ENCODE results near the gene JAKMIP3.

JAKMIP3 gene

GRCh38 chr10:132113766-132114365 is 48.1 kb downstream of the JAKMIP3 start:
- no peak overlapping the region for H2AFZ ChIP-seq (ENCODE audit: low read depth, low read length)
- no peak overlapping the region for H2BK12ac ChIP-seq (ENCODE audit: low read length in 2 of 2)
- H3K27me3 ChIP-seq (ENCODE audit: control insufficient read depth in 1 of 2, insufficient read depth in 1 of 2, low read length in 2 of 2): peaks cover 3 to 21% of the 10 kb centered on the region in 2 experiments
- no peak overlapping the region for H3K18ac ChIP-seq (ENCODE audit: low read depth in 1 of 2, low read length in 2 of 2)
- H3K27ac ChIP-seq (ENCODE audit: low read length, poor library complexity, severe bottlenecking): no peak overlapping the region
- no peaks in the 10 kb centered on the region for H3K9me3 ChIP-seq (ENCODE audit: control insufficient read depth, low read length)
- no peak overlapping the region for H3K23ac ChIP-seq (ENCODE audit: low read length in 2 of 2)
- 91% methylated on average over 13 of the region's 14 CpGs for WGBS
- no peak overlapping the region for H3K4me2 ChIP-seq (ENCODE audit: low read length, poor library complexity, severe bottlenecking)
- no peak overlapping the region for H4K91ac ChIP-seq (ENCODE audit: low read length)
- H3K36me3 ChIP-seq (ENCODE audit: control insufficient read depth in 1 of 2, insufficient read depth in 2 of 2, low read depth in 1 of 2, low read length in 2 of 2): no peaks in the 10 kb centered on the region
- H3K14ac ChIP-seq (ENCODE audit: low read length in 2 of 2): no peak overlapping the region
- H2BK15ac ChIP-seq (ENCODE audit: low read depth, poor library complexity, severe bottlenecking): no peak overlapping the region
- no peak overlapping the region for H2BK5ac ChIP-seq (ENCODE audit: low read depth, low read length, poor library complexity, severe bottlenecking)
- no peak overlapping the region for H2AK5ac ChIP-seq (ENCODE audit: low read length, severe bottlenecking)
- no peak overlapping the region for H3K9ac ChIP-seq (ENCODE audit: low read length)
- peaks cover 3% of the 10 kb centered on the region for H3K4me1 ChIP-seq (ENCODE audit: control insufficient read depth, insufficient read depth, low read depth, low read length)
- no peak for DNase-seq
- H3K79me1 ChIP-seq (replicated peaks; ENCODE audit: low read length, poor library complexity, severe bottlenecking): no peaks in the 10 kb centered on the region
- no peak overlapping the region for H3K4me3 ChIP-seq (ENCODE audit: insufficient read depth in 1 of 2, low read depth in 1 of 2, low read length in 2 of 2)
- no peak overlapping the region for H2BK120ac ChIP-seq (ENCODE audit: low read depth, low read length)
- H3K4ac ChIP-seq (ENCODE audit: low read depth in 1 of 2, low read length in 2 of 2): no peak overlapping the region
- no peak overlapping the region for H4K8ac ChIP-seq (ENCODE audit: low read length)

GRCh38 chr10:132114953-132115520 is 49.3 kb downstream of the JAKMIP3 start:
- H4K8ac ChIP-seq (ENCODE audit: low read length): no peak overlapping the region
- no peak overlapping the region for H3K4me2 ChIP-seq (ENCODE audit: low read length, poor library complexity, severe bottlenecking)
- no peak overlapping the region for H2AK5ac ChIP-seq (ENCODE audit: low read length, severe bottlenecking)
- no peak overlapping the region for H3K14ac ChIP-seq (ENCODE audit: low read length in 2 of 2)
- H3K4me1 ChIP-seq (ENCODE audit: control insufficient read depth, insufficient read depth, low read depth, low read length): peaks cover 3% of the 10 kb centered on the region
- no peak overlapping the region for H2BK15ac ChIP-seq (ENCODE audit: low read depth, poor library complexity, severe bottlenecking)
- H3K79me1 ChIP-seq (replicated peaks; ENCODE audit: low read length, poor library complexity, severe bottlenecking): no peaks in the 10 kb centered on the region
- H3K4me3 ChIP-seq (ENCODE audit: insufficient read depth in 1 of 2, low read depth in 1 of 2, low read length in 2 of 2): no peak overlapping the region
- no peak overlapping the region for H3K9ac ChIP-seq (ENCODE audit: low read length)
- H2BK5ac ChIP-seq (ENCODE audit: low read depth, low read length, poor library complexity, severe bottlenecking): no peak overlapping the region
- H2BK120ac ChIP-seq (ENCODE audit: low read depth, low read length): no peak overlapping the region
- no peaks in the 10 kb centered on the region for H3K9me3 ChIP-seq (ENCODE audit: control insufficient read depth, low read length)
- no peak overlapping the region for H3K23ac ChIP-seq (ENCODE audit: low read length in 2 of 2)
- no peak overlapping the region for H4K91ac ChIP-seq (ENCODE audit: low read length)
- H3K27me3 ChIP-seq (ENCODE audit: control insufficient read depth in 1 of 2, insufficient read depth in 1 of 2, low read length in 2 of 2): peaks cover 6 to 30% of the 10 kb centered on the region in 2 experiments
- no peak overlapping the region for H3K4ac ChIP-seq (ENCODE audit: low read depth in 1 of 2, low read length in 2 of 2)
- H3K36me3 ChIP-seq (ENCODE audit: control insufficient read depth in 1 of 2, insufficient read depth in 2 of 2, low read depth in 1 of 2, low read length in 2 of 2): no peaks in the 10 kb centered on the region
- H2BK12ac ChIP-seq (ENCODE audit: low read length in 2 of 2): no peak overlapping the region
- H3K27ac ChIP-seq (ENCODE audit: low read length, poor library complexity, severe bottlenecking): no peak overlapping the region
- no peak overlapping the region for H2AFZ ChIP-seq (ENCODE audit: low read depth, low read length)
- no peak overlapping the region for H3K18ac ChIP-seq (ENCODE audit: low read depth in 1 of 2, low read length in 2 of 2)
- DNase-seq: no peak
- 95% methylated on average over 24 of the region's 24 CpGs for WGBS
